ENCODE data around the gene MUC21. TPM values are rescaled to one million over a fixed set of nuclear protein-coding genes. Genes with fewer than 3 reads are reported as not detected.

The MUC21 gene
- total and polyA plus RNA-seq, 9 of the 15 experiments (the other 6 are each of a cell fraction or from before 2014, with no cell fraction given), result not detected

DNA sequence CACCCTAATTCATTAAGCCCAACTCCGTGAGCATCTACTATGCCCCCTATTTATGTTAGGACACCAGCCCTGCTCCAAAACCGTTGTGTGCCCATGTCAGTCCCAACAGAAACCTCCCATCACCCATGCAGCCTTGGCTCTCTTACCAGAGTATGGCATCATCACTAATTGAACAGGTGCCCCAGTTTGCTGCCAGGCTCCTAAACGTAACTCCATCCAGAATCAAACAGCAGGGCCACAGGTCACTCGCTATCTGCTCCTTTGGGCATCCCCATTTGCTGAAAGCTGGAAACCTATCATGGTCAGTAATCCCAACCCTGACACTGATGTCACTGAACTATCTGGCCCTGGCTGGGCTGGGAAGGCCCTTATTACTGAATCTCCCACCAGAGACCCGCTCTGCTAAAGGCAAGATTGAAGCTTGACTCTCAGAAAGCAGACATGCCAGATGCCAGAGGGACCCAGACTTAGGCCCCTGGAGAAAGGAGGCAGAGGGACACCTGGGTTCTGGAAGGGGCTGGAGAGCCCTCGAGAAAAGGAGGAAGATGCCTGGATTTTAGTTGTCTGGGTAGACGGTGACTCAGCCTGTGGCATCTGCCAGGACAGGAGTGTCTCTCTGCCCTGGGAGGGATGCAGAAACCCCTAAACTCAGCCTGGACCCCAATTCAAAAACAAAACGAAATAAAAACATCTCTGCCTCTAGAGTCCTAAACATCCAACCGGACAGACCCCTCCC, 28.7 kb upstream of the MUC21 start:
- Histone ChIP-seq H2AFZ (ENCODE audit: low read depth, low read length) (peak overlapping the region; percentile 78), H3K36me3 (ENCODE audit: control insufficient read depth, insufficient read depth, low read length) (no peaks in the 10 kb centered on the region), H3K9ac (ENCODE audit: insufficient read depth in 1 of 2, low read depth in 2 of 2, low read length in 2 of 2) (peak overlapping the region; percentile 42 to 89; a peak in 3 of 4 replicates), H3K9me3 (replicated peaks; ENCODE audit: control insufficient read depth, insufficient read depth, low read depth, low read length) (no peaks in the 10 kb centered on the region), H4K20me1 (replicated peaks; ENCODE audit: control insufficient read depth, insufficient read depth, low read length) (no peaks in the 10 kb centered on the region), H3K4me2 (ENCODE audit: insufficient read depth, low read length) (peak overlapping the region; percentile 54), H3K4me1 (replicated peaks in 1 of 2; ENCODE audit: control insufficient read depth in 2 of 2, insufficient read depth in 2 of 2, low read length in 2 of 2) (peaks cover 8 to 15% of the 10 kb centered on the region in 2 experiments), H3K79me2 (ENCODE audit: control insufficient read depth, insufficient read depth, low read length) (no peaks in the 10 kb centered on the region), H3K27me3 (ENCODE audit: control insufficient read depth in 2 of 2, insufficient read depth in 2 of 2, low read length in 2 of 2) (peaks cover 15 to 60% of the 10 kb centered on the region in 2 experiments; a peak in 4 of 5 replicates), H3K4me3 (peak overlapping the region; percentile 37), H3K27ac (ENCODE audit: extremely low read depth, low read depth, low read length) (no peak overlapping the region), H3K9me1 (ENCODE audit: control insufficient read depth, insufficient read depth, low read length) (no peaks in the 10 kb centered on the region)
- WGBS (ENCODE audit: insufficient coverage, low coverage, missing lambda C conversion rate), result 22% methylated on average over 9 of the region's 9 CpGs
- intact Hi-C loops (cut with micrococcal nuclease) (loop anchor here (1.0 kb wide), 1 partner anchor 39 kb away; no protein-coding TSS in a partner anchor), in situ Hi-C loops (cut with MboI) (no loop called here)
- ChIA-PET CTCF (ENCODE audit: low intra/inter-chr PET ratio) (no interaction called here), POLR2A (interaction anchor here (0.6 to 1.2 kb wide), 6 partner anchors 9 to 632 kb away, joined by 3 to 6 read pairs (median 4); no protein-coding TSS in a partner anchor)
- TSS peak; percentile 72 for BruUV-seq (replicated peaks)
- DNase-seq (ENCODE audit: extremely low read depth in 1 of 4, low spot score in 3 of 4) (no peak), ATAC-seq (no peak), FAIRE-seq (no peak)
- TF ChIP-seq SRF (CRISPR knock-in tag; IDR thresholded peaks at IDR 0.05), result no peak
- 0 out of 2 replicates have a peak, but pooled peaks have one; percentile 15 for TF ChIP-seq GTF2E2 (tag; IDR thresholded peaks at IDR 0.05)
- TF ChIP-seq, protein P1, sequence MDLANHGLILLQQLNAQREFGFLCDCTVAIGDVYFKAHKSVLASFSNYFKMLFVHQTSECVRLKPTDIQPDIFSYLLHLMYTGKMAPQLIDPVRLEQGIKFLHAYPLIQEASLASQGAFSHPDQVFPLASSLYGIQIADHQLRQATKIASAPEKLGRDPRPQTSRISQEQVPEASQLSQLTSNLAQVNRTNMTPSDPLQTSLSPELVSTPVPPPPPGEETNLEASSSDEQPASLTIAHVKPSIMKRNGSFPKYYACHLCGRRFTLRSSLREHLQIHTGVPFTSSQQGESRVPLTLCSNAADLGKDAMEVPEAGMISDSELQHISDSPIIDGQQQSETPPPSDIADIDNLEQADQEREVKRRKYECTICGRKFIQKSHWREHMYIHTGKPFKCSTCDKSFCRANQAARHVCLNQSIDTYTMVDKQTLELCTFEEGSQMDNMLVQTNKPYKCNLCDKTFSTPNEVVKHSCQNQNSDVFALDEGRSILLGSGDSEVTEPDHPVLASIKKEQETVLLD (IDR thresholded peaks at IDR 0.05), result no peak
- TF ChIP-seq CBX8 (IDR thresholded peaks at IDR 0.05; ENCODE audit: borderline replicate concordance, extremely low read depth, low read depth, low read length, poor library complexity, severe bottlenecking), result peak; percentile 92
- TF ChIP-seq TCF7 (IDR thresholded peaks at IDR 0.05; ENCODE audit: borderline replicate concordance), result 0 out of 2 replicates have a peak, but pooled peaks have one; percentile 17
- TF ChIP-seq CBX2 (IDR thresholded peaks at IDR 0.05; ENCODE audit: insufficient read depth, low read length, poor library complexity, severe bottlenecking), result peak; percentile 57
